IMR-90 (cell line): ENCODE results near the gene CCDC40. TPM values are rescaled to one million over a fixed set of nuclear protein-coding genes. Genes with fewer than 3 reads are reported as not detected.

Experiments used
- ATAC-seq: fragments of 200-7000 bp; cut with Tn5 transposase; 2 replicates; pipeline ENCODE4 v1.9.1; 2020; ENCODE audit warnings: low read depth, mild to moderate bottlenecking, moderate library complexity
- BruUV-seq: library from RNA; stranded (reverse); fragments of 400-500 nt; replicated peaks from 2 replicates; lab custom pipeline; 2021; lab: Mats Ljungman, UMichigan
- CTCF ChIA-PET: fragments of 300-600 bp; formaldehyde crosslinking; extraction: SDS; loops from one replicate; lab custom pipeline; 2021; ENCODE audit warnings: antibody characterized with exemption; lab: Yijun Ruan, JAX
- POLR2A ChIA-PET: fragments of 300-600 bp; sonication (Branson Sonifier 250); formaldehyde crosslinking; loops from one replicate; lab custom pipeline; 2022; ENCODE audit warnings: antibody characterized with exemption; ENCODE audit not compliant: unreplicated experiment; lab: Charles Lee
- DNase-seq: peaks from one replicate; pipeline ENCODE4 v3.0.0; 2013
- H2AFZ ChIP-seq: replicated peaks from 2 replicates; pipeline ENCODE3; 2013; ENCODE audit warnings: low read length, mild to moderate bottlenecking; ENCODE audit not compliant: poor library complexity
- H2AK5ac ChIP-seq: 2 replicates; pipeline ENCODE4 v1.6.1; 2013; ENCODE audit warnings: low read depth, low read length, inconsistent platforms
- H2AK9ac ChIP-seq: replicated peaks from 2 replicates; pipeline ENCODE3; 2013; ENCODE audit warnings: mild to moderate bottlenecking, low read depth, low read length, moderate library complexity; ENCODE audit not compliant: poor library complexity
- H2BK120ac ChIP-seq: 2 replicates; pipeline ENCODE4 v1.6.1; 2013; ENCODE audit warnings: low read depth, low read length, inconsistent platforms
- H2BK15ac ChIP-seq: 3 replicates; pipeline ENCODE4 v1.6.1; 2013; ENCODE audit warnings: low read depth, low read length, inconsistent platforms
- H2BK20ac ChIP-seq: 2 replicates; pipeline ENCODE4 v1.6.1; 2013; ENCODE audit warnings: low read depth, mild to moderate bottlenecking, inconsistent platforms, low read length, moderate library complexity
- H2BK5ac ChIP-seq: 2 replicates; pipeline ENCODE4 v1.6.1; 2013; ENCODE audit warnings: mild to moderate bottlenecking, low read depth, low read length, inconsistent platforms; ENCODE audit not compliant: poor library complexity, severe bottlenecking
- H3K14ac ChIP-seq: replicated peaks from 2 replicates; pipeline ENCODE4 v1.6.1; 2013; ENCODE audit warnings: low read depth, low read length, inconsistent platforms
- H3K18ac ChIP-seq: 2 replicates; pipeline ENCODE4 v1.6.1; 2013; ENCODE audit warnings: low read depth, low read length, control low read depth
- H3K23ac ChIP-seq: 2 replicates; pipeline ENCODE4 v1.6.1; 2013; ENCODE audit warnings: low read depth, low read length, inconsistent platforms
- H3K27ac ChIP-seq: 2 replicates; pipeline ENCODE4 v1.5.1; 2013; ENCODE audit warnings: mild to moderate bottlenecking, control low read depth, low read length; ENCODE audit not compliant: insufficient read depth
- H3K27me3 ChIP-seq: 2 replicates; pipeline ENCODE4 v1.6.1; 2013; ENCODE audit warnings: low read length; ENCODE audit not compliant: control insufficient read depth, insufficient read depth
- H3K36me3 ChIP-seq: 2 replicates; pipeline ENCODE4 v1.6.1; 2013; ENCODE audit warnings: low read length, mixed read lengths; ENCODE audit not compliant: control insufficient read depth, insufficient read depth
- H3K4ac ChIP-seq: 2 replicates; pipeline ENCODE4 v1.6.1; 2013; ENCODE audit warnings: low read depth, low read length, inconsistent platforms
- H3K4me1 ChIP-seq: 2 replicates; pipeline ENCODE4 v1.6.1; 2013; ENCODE audit warnings: low read length, mixed read lengths; ENCODE audit not compliant: control insufficient read depth, insufficient read depth
- H3K4me2 ChIP-seq: 2 replicates; pipeline ENCODE4 v1.6.1; 2013; ENCODE audit warnings: low read depth, mild to moderate bottlenecking, control low read depth, low read length, moderate library complexity
- H3K4me3 ChIP-seq: 2 replicates; pipeline ENCODE4 v1.5.1; 2013; ENCODE audit warnings: low read depth, mild to moderate bottlenecking, control low read depth, low read length, moderate library complexity; ENCODE audit not compliant: insufficient read depth
- H3K56ac ChIP-seq: 2 replicates; pipeline ENCODE4 v1.6.1; 2013; ENCODE audit warnings: low read length, inconsistent platforms; ENCODE audit not compliant: insufficient read depth; ENCODE audit errors: extremely low read depth
- H3K79me1 ChIP-seq, 2 experiments: 2 replicates each; pipeline ENCODE4 v1.6.1; 2013; ENCODE audit warnings: low read length in 2 of 2, inconsistent platforms in 1 of 2, low read depth in 1 of 2
- H3K9ac ChIP-seq: 2 replicates; pipeline ENCODE4 v1.6.1; 2013; ENCODE audit warnings: low read depth, low read length, control low read depth
- H3K9me1 ChIP-seq: 2 replicates; pipeline ENCODE4 v1.6.1; 2013; ENCODE audit warnings: low read length, inconsistent platforms; ENCODE audit not compliant: insufficient read depth
- H3K9me3 ChIP-seq: 2 replicates; pipeline ENCODE4 v1.6.1; 2013; ENCODE audit warnings: low read length; ENCODE audit not compliant: control insufficient read depth, insufficient read depth
- H4K20me1 ChIP-seq: 2 replicates; pipeline ENCODE4 v1.6.1; 2013; ENCODE audit warnings: low read length, inconsistent platforms; ENCODE audit not compliant: insufficient read depth
- H4K5ac ChIP-seq: 2 replicates; pipeline ENCODE4 v1.6.1; 2013; ENCODE audit warnings: mild to moderate bottlenecking, low read depth, low read length, control low read depth
- H4K8ac ChIP-seq, 2 experiments: 2 replicates each; pipeline ENCODE4 v1.6.1; 2013; ENCODE audit warnings: low read depth in 2 of 2, low read length in 2 of 2, control low read depth in 1 of 2, inconsistent platforms in 1 of 2
- H4K91ac ChIP-seq: 2 replicates; pipeline ENCODE4 v1.6.1; 2013; ENCODE audit warnings: low read depth, low read length, inconsistent platforms; ENCODE audit not compliant: insufficient read depth
- BHLHE40 ChIP-seq: fragments of 150-350 bp; IDR thresholded peaks from 2 replicates; pipeline ENCODE4 v1.6.1; 2016; ENCODE audit warnings: mild to moderate bottlenecking, low read depth, low read length
- CEBPB ChIP-seq: IDR thresholded peaks from 2 replicates; pipeline ENCODE4 v1.6.1; 2012; ENCODE audit warnings: low read depth, low read length, improper control_type of control experiment
- CHD1 ChIP-seq: IDR thresholded peaks from 2 replicates; pipeline ENCODE4 v1.6.1; 2012; ENCODE audit warnings: low read depth, low read length, improper control_type of control experiment
- FOS ChIP-seq: fragments of 150-350 bp; IDR thresholded peaks from 2 replicates; pipeline ENCODE4 v1.6.1; 2016; ENCODE audit warnings: low read depth, low read length
- MAFK ChIP-seq: IDR thresholded peaks from 2 replicates; pipeline ENCODE4 v1.6.1; 2012; ENCODE audit warnings: low read depth, low read length, improper control_type of control experiment
- MAZ ChIP-seq: IDR thresholded peaks from 2 replicates; pipeline ENCODE4 v1.6.1; 2012; ENCODE audit warnings: low read depth, mild to moderate bottlenecking, low read length, improper control_type of control experiment, moderate library complexity, borderline replicate concordance
- MXI1 ChIP-seq: IDR thresholded peaks from 2 replicates; pipeline ENCODE4 v1.6.1; 2012; ENCODE audit warnings: low read depth, mild to moderate bottlenecking, low read length, moderate library complexity, borderline replicate concordance
- POLR2A ChIP-seq: IDR thresholded peaks from 2 replicates; pipeline ENCODE4 v1.6.1; 2012; ENCODE audit warnings: mild to moderate bottlenecking, low read depth, low read length
- RAD21 ChIP-seq: IDR thresholded peaks from 2 replicates; pipeline ENCODE4 v1.6.1; 2012; ENCODE audit warnings: low read length, improper control_type of control experiment
- RFX5 ChIP-seq: IDR thresholded peaks from 2 replicates; pipeline ENCODE4 v1.8.0; 2012; ENCODE audit warnings: low read depth, mild to moderate bottlenecking, low read length, moderate library complexity
- SMC3 ChIP-seq: fragments of 150-350 bp; IDR thresholded peaks from 2 replicates; pipeline ENCODE4 v1.6.1; 2016; ENCODE audit warnings: low read depth, mild to moderate bottlenecking, antibody characterized with exemption, low read length, moderate library complexity
- WGBS, 2 experiments: methylation state at CpG; one replicate each; pipeline versions ENCODE4 v1.1.5 to v1.1.7; 2013; ENCODE audit warnings: missing lambda C conversion rate in 2 of 2; ENCODE audit not compliant: insufficient read length in 1 of 2; ENCODE audit errors: extremely low coverage in 2 of 2; 5-methylcytosine and 5-hydroxymethylcytosine counted together
- dilution Hi-C: fragments of 300-500 bp; cut with HindIII; formaldehyde crosslinking; loops from one replicate; pipeline ENCODE4 v1.14.3; 2018; ENCODE audit warnings: low sequenced_read_pairs; ENCODE audit not compliant: unreplicated experiment
- in situ Hi-C: fragments of 300-500 bp; cut with MboI; formaldehyde crosslinking; loops from 3 replicates; pipeline ENCODE4 v1.14.3; 2019; ENCODE audit warnings: low sequenced_read_pairs, inconsistent platforms, mixed read lengths
- intact Hi-C: fragments of 100-400 bp; cut with micrococcal nuclease; formaldehyde crosslinking; loops from 2 replicates; pipeline ENCODE4 v1.10.0; 2022
- polyA plus RNA-seq, 3 experiments: library from polyadenylated mRNA; depleted of rRNA; stranded (reverse); fragments of >200 nt; gene quantifications; 2 replicates each; pipeline ENCODE4 v1.2.3, GENCODE V29; 2012; ENCODE audit warnings: low replicate concordance in 1 of 3
- total RNA-seq: library from RNA; depleted of rRNA; stranded (reverse); fragments of >200 nt; gene quantifications from 2 replicates; pipeline ENCODE4 v1.2.3, GENCODE V29; 2012
- TF ChIP-seq, protein P1 (sequence below): fragments of 150-350 bp; IDR thresholded peaks from 2 replicates; pipeline ENCODE4 v1.6.1; 2016; ENCODE audit warnings: low read depth, mild to moderate bottlenecking, low read length, moderate library complexity, borderline replicate concordance
- TF ChIP-seq, protein P2 (sequence below): fragments of 150-350 bp; IDR thresholded peaks from 2 replicates; pipeline ENCODE4 v1.6.1; 2017; ENCODE audit warnings: mild to moderate bottlenecking, antibody characterized with exemption, low read length, low read depth

CCDC40 gene
- total and polyA plus RNA-seq, 2 of the 4 experiments (the other 2 are of a cell fraction) = 0.90 to 4.7 TPM

DNA sequence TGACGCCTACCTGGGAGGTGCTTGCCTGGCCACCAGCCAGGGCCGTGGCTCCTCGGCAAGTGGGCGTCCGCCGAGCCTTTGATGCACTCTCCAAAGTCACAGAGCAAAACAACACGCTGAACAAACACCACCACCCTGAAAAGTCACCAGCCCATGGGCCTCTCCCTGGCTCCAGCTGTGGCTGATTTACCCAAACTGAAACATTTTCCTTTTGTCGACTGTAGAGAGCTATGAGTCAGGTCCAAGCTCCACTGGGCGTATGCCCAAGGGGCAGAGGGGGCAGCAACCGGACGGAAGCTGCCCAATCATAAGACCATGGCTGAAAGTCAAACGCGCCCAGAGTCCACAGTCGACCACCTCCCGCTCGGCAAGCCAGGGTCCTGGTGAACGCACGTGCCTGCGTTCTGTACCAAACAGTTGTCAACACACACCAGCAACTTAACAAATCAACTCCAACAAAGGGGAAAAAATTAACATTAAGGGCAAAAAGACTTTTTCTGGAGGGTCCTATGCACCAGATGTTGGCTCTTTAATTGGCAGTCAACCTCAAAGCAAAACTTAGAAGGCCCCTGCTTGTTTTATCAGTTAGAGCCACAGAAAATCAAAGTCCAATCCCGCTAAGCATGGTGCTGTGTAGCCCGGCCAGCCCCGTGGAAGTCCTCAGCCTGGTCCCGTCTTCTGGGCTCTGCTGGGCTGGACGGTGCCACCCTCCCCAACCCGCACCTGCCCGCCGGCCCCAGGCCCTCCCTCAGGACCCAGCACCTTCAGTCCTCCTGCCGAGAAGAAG lies 48.1 kb upstream of the CCDC40 start:
- ChIA-PET CTCF (no interaction called here), POLR2A (no interaction called here)
- Histone ChIP-seq H3K4me3 (peak overlapping the region; percentile 17; the same call in 1 of the 2 replicates), H2BK120ac (peak overlapping the region; percentile 64), H2AK5ac (peak overlapping the region; percentile 93), H3K18ac (peak overlapping the region; percentile 34), H4K5ac (peak overlapping the region; percentile 36), H3K4ac (peak overlapping the region; percentile 78), H2BK15ac (peak overlapping the region; percentile 33; the same call in 1 of the 3 replicates), H2AK9ac (peak overlapping the region; percentile 81), H3K9ac (0 out of 2 replicates have a peak overlapping the region, but pooled peaks have one; percentile 16), H3K23ac (peak overlapping the region; percentile 29; the same call in 1 of the 2 replicates), H2AFZ (peak overlapping the region; percentile 84), H3K4me2 (peak overlapping the region; percentile 66), H2BK5ac (peak overlapping the region; percentile 60), H3K56ac (no peak overlapping the region), H3K79me1 (peaks cover 8 to 44% of the 10 kb centered on the region in 2 experiments; a peak in 3 of 4 replicates), H3K27me3 (no peaks in the 10 kb centered on the region), H3K4me1 (peaks cover 34% of the 10 kb centered on the region), H3K9me1 (peaks cover 20% of the 10 kb centered on the region), H3K36me3 (no peaks in the 10 kb centered on the region), H4K20me1 (peaks cover 6% of the 10 kb centered on the region), H2BK20ac (peak overlapping the region; percentile 12; the same call in 1 of the 2 replicates), H4K91ac (peak overlapping the region; percentile 65), H3K14ac (peak overlapping the region; percentile 53), H4K8ac (peak overlapping the region in 1 of 2 experiments; percentile 84; a peak in 3 of 4 replicates), H3K27ac (peak overlapping the region; percentile 61; the same call in 1 of the 2 replicates), H3K9me3 (no peaks in the 10 kb centered on the region)
- WGBS, 2 experiments = 1% methylated on average over 9 of the region's 28 CpGs; no CpG with 5 or more reads in 1 of the 2 experiments
- intact Hi-C loops (loop anchor here (1.0 kb wide), 1 partner anchor 198 kb away; no protein-coding TSS in a partner anchor), dilution Hi-C loops (no loop called here), in situ Hi-C loops (loop anchor here (5.0 to 10.0 kb wide), 3 partner anchors 144 to 241 kb away; no protein-coding TSS in a partner anchor)
- DNase-seq (peak; percentile 89), ATAC-seq (peak; percentile 62)
- BruUV-seq = no TSS peak
- no peak for TF ChIP-seq RFX5
- TF ChIP-seq MAFK = no peak
- TF ChIP-seq BHLHE40 = peak; percentile 51
- TF ChIP-seq MAZ = peak; percentile 62; the same call in 1 of the 2 replicates
- TF ChIP-seq, protein P1, sequence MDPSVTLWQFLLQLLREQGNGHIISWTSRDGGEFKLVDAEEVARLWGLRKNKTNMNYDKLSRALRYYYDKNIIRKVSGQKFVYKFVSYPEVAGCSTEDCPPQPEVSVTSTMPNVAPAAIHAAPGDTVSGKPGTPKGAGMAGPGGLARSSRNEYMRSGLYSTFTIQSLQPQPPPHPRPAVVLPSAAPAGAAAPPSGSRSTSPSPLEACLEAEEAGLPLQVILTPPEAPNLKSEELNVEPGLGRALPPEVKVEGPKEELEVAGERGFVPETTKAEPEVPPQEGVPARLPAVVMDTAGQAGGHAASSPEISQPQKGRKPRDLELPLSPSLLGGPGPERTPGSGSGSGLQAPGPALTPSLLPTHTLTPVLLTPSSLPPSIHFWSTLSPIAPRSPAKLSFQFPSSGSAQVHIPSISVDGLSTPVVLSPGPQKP = no peak
- no peak for TF ChIP-seq CEBPB
- peak; percentile 51; the same call in 1 of the 2 replicates for TF ChIP-seq FOS
- TF ChIP-seq RAD21 = no peak
- TF ChIP-seq CHD1 = no peak
- TF ChIP-seq, protein P2, sequence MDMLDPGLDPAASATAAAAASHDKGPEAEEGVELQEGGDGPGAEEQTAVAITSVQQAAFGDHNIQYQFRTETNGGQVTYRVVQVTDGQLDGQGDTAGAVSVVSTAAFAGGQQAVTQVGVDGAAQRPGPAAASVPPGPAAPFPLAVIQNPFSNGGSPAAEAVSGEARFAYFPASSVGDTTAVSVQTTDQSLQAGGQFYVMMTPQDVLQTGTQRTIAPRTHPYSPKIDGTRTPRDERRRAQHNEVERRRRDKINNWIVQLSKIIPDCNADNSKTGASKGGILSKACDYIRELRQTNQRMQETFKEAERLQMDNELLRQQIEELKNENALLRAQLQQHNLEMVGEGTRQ = no peak; the same call in 1 of the 2 replicates
- no peak for TF ChIP-seq POLR2A
- no peak for TF ChIP-seq MXI1
- TF ChIP-seq SMC3 = no peak
